Measurements from ENCODE around the gene ANKRD49.

ANKRD49 gene

GRCh38 chr11:94546886-94547285, 53.1 kb downstream of the ANKRD49 start:
- Histone ChIP-seq H3K9ac (ENCODE audit: low read length) (no peak overlapping the region), H2AK5ac (ENCODE audit: low read length) (no peak overlapping the region), H4K8ac (ENCODE audit: low read depth, low read length) (no peak overlapping the region), H3K27me3 (ENCODE audit: insufficient read depth, low read length, poor library complexity) (no peaks in the 10 kb centered on the region), H3K18ac (ENCODE audit: low read length) (no peak overlapping the region), H3K79me2 (ENCODE audit: control insufficient read depth, insufficient read depth, low read length) (no peaks in the 10 kb centered on the region), H3K56ac (ENCODE audit: low read length) (no peak overlapping the region), H3K23ac (ENCODE audit: low read length) (no peak overlapping the region), H3K4me2 (ENCODE audit: low read length) (no peak overlapping the region), H3K4ac (ENCODE audit: low read depth, low read length) (no peak overlapping the region), H3K4me3 (ENCODE audit: low read length) (no peak overlapping the region), H3K27ac (ENCODE audit: low read depth, low read length) (no peak overlapping the region), H2BK120ac (ENCODE audit: low read depth, low read length) (no peak overlapping the region), H2BK5ac (ENCODE audit: low read length) (no peak overlapping the region), H3K36me3 (ENCODE audit: control insufficient read depth, insufficient read depth, low read length) (no peaks in the 10 kb centered on the region), H3K4me1 (ENCODE audit: control insufficient read depth, low read depth, low read length) (no peaks in the 10 kb centered on the region), H4K5ac (ENCODE audit: low read length) (no peak overlapping the region), H3K79me1 (ENCODE audit: low read length) (no peaks in the 10 kb centered on the region), H2BK15ac (replicated peaks; ENCODE audit: low read depth) (no peak overlapping the region)
- WGBS (ENCODE audit: extremely low coverage, insufficient coverage, low lambda C conversion rate) = no CpG with 5 or more reads among the region's 1 CpG
- DNase-seq = no peak

- no peak overlapping the region for H3K9ac ChIP-seq (ENCODE audit: low read length)
- H4K8ac ChIP-seq (ENCODE audit: low read depth, low read length) = no peak overlapping the region
- no peak overlapping the region for H3K18ac ChIP-seq (ENCODE audit: low read length)
- no peak overlapping the region for H3K27ac ChIP-seq (ENCODE audit: low read depth, low read length)
- no peak overlapping the region for H2BK5ac ChIP-seq (ENCODE audit: low read length)
- no peak overlapping the region for H2BK15ac ChIP-seq (replicated peaks; ENCODE audit: low read depth)
- no peak overlapping the region for H2AK5ac ChIP-seq (ENCODE audit: low read length)
- H3K79me1 ChIP-seq (ENCODE audit: low read length) = no peaks in the 10 kb centered on the region
- no peak overlapping the region for H4K5ac ChIP-seq (ENCODE audit: low read length)
- H3K23ac ChIP-seq (ENCODE audit: low read length) = no peak overlapping the region
- no peaks in the 10 kb centered on the region for H3K79me2 ChIP-seq (ENCODE audit: control insufficient read depth, insufficient read depth, low read length)
- H3K4me3 ChIP-seq (ENCODE audit: low read length) = no peak overlapping the region
- no peak overlapping the region for H3K4me2 ChIP-seq (ENCODE audit: low read length)
- H2BK120ac ChIP-seq (ENCODE audit: low read depth, low read length) = no peak overlapping the region
- H3K56ac ChIP-seq (ENCODE audit: low read length) = no peak overlapping the region
- WGBS (ENCODE audit: extremely low coverage, insufficient coverage, low lambda C conversion rate) = no CpG with 5 or more reads among the region's 5 CpGs
- H3K27me3 ChIP-seq (ENCODE audit: insufficient read depth, low read length, poor library complexity) = no peaks in the 10 kb centered on the region
- no peak overlapping the region for H3K4ac ChIP-seq (ENCODE audit: low read depth, low read length)
- no peaks in the 10 kb centered on the region for H3K4me1 ChIP-seq (ENCODE audit: control insufficient read depth, low read depth, low read length)
- H3K36me3 ChIP-seq (ENCODE audit: control insufficient read depth, insufficient read depth, low read length) = no peaks in the 10 kb centered on the region
- DNase-seq = no peak
Measured at GRCh38 chr11:94549146-94549545, 55.4 kb downstream of the ANKRD49 start.

Small RNAs within 50 kb of the gene (small RNA-seq; reads per million reads assigned to genes)
- gene MIR548L (ENCODE audit: insufficient read depth) = 16.7 reads per million, percentile 90 among the genes with 10 or more reads in this experiment
